GM12878 (cell line): ENCODE data around the gene UNC13D. TPM values are rescaled to one million over a fixed set of nuclear protein-coding genes. Genes with fewer than 3 reads are reported as not detected.

Source experiments
- ATAC-seq: fragments of 200-7000 bp; cut with Tn5 transposase; 3 replicates; pipeline ENCODE4 v1.9.1; 2020; ENCODE audit warnings: mild to moderate bottlenecking, moderate library complexity
- BruUV-seq: library from RNA; stranded (reverse); fragments of 400-500 nt; replicated peaks from 2 replicates; lab custom pipeline; 2021; lab: Mats Ljungman, UMichigan
- CTCF ChIA-PET: fragments of 300-600 bp; sonication (Branson Sonifier 250); formaldehyde crosslinking; extraction: SDS; loops from one replicate; lab custom pipeline; 2021; ENCODE audit warnings: inconsistent platforms; lab: Yijun Ruan, JAX
- POLR2A ChIA-PET: fragments of 350-600 bp; formaldehyde crosslinking; extraction: SDS; loops from one replicate; lab custom pipeline; 2021; ENCODE audit warnings: inconsistent platforms; lab: Charles Lee
- RAD21 ChIA-PET: fragments of 300-600 bp; sonication (Branson Sonifier 250); formaldehyde crosslinking; loops from one replicate; lab custom pipeline; 2023; ENCODE audit warnings: antibody characterized with exemption; ENCODE audit not compliant: unreplicated experiment; lab: Charles Lee
- SMC1A ChIA-PET: fragments of 300-600 bp; sonication (Branson Sonifier 250); formaldehyde crosslinking; loops from one replicate; lab custom pipeline; 2023; ENCODE audit not compliant: unreplicated experiment, uncharacterized antibody; lab: Charles Lee
- DNase-seq: peaks from one replicate; pipeline ENCODE4 v3.0.0-alpha.2; 2011; ENCODE audit warnings: low read depth, low spot score
- FAIRE-seq: peaks from 3 replicates; lab custom pipeline; 2011; peaks lifted over from hg19 to GRCh38; lab: Jason Lieb, UNC
- H2AFZ ChIP-seq: 2 replicates; pipeline ENCODE4 v1.6.0; 2011; ENCODE audit warnings: low read depth, low read length, control low read depth; ENCODE audit not compliant: control insufficient read depth
- H3K27ac ChIP-seq: 2 replicates; pipeline ENCODE4 v1.5.1; 2011; ENCODE audit warnings: control low read depth; ENCODE audit not compliant: control insufficient read depth, insufficient read depth
- H3K27me3 ChIP-seq, 2 experiments: replicated peaks in 1 of 2; 2 replicates each; pipeline versions ENCODE4 v1.6.0 to v1.6.1; 2011; ENCODE audit warnings: low read length in 1 of 2; ENCODE audit not compliant: control insufficient read depth in 2 of 2, insufficient read depth in 2 of 2
- H3K36me3 ChIP-seq, 2 experiments: 2 replicates each; pipeline ENCODE4 v1.5.1; 2011; ENCODE audit warnings: low read length in 1 of 2; ENCODE audit not compliant: control insufficient read depth in 2 of 2, insufficient read depth in 2 of 2
- H3K4me1 ChIP-seq: 2 replicates; pipeline ENCODE4 v1.6.1; 2011; ENCODE audit warnings: mild to moderate bottlenecking, low read length, moderate library complexity, mixed read lengths; ENCODE audit not compliant: control insufficient read depth, insufficient read depth
- H3K4me2 ChIP-seq: 2 replicates; pipeline ENCODE4 v1.6.0; 2011; ENCODE audit warnings: control low read depth; ENCODE audit not compliant: control insufficient read depth, insufficient read depth
- H3K4me3 ChIP-seq: fragments of 200-600 bp; sonication (generic); 2 replicates; pipeline ENCODE4 v1.5.1; 2016
- H3K79me2 ChIP-seq: 2 replicates; pipeline ENCODE4 v1.6.0; 2011; ENCODE audit warnings: low read length; ENCODE audit not compliant: control insufficient read depth, insufficient read depth
- H3K9ac ChIP-seq: 2 replicates; pipeline ENCODE4 v1.8.0; 2011; ENCODE audit warnings: low read length, control low read depth, mixed read lengths; ENCODE audit not compliant: control insufficient read depth, insufficient read depth
- H3K9me3 ChIP-seq: replicated peaks from 3 replicates; pipeline ENCODE4 v1.5.1; 2011; ENCODE audit warnings: mild to moderate bottlenecking, low read length; ENCODE audit not compliant: control insufficient read depth, insufficient read depth
- H4K20me1 ChIP-seq: 2 replicates; pipeline ENCODE4 v1.6.0; 2011; ENCODE audit not compliant: control insufficient read depth, insufficient read depth
- CHD2 ChIP-seq: IDR thresholded peaks from 2 replicates; pipeline ENCODE4 v1.6.1; 2011; ENCODE audit warnings: low read depth, low read length, improper control_type of control experiment, borderline replicate concordance
- ETV6 ChIP-seq, 2 experiments: fragments of 450-650 bp in 1 of 2; IDR thresholded peaks in 1 of 2; conservative IDR thresholded peaks in 1 of 2; 2 replicates each; pipeline ENCODE4 v1.6.1; 2014; ENCODE audit warnings: antibody characterized with exemption in 1 of 2, borderline replicate concordance in 1 of 2, low read depth in 1 of 2, mild to moderate bottlenecking in 1 of 2, moderate library complexity in 1 of 2
- EZH2 ChIP-seq: IDR thresholded peaks from 2 replicates; pipeline ENCODE4 v1.6.1; 2012; ENCODE audit warnings: low read depth, mild to moderate bottlenecking, control low read depth, inconsistent platforms, low read length, borderline replicate concordance; ENCODE audit not compliant: control insufficient read depth
- HDGF ChIP-seq: fragments of 450-650 bp; IDR thresholded peaks from 2 replicates; pipeline ENCODE4 v1.6.1; 2016; ENCODE audit warnings: antibody characterized with exemption
- NRF1 ChIP-seq: conservative IDR thresholded peaks from 2 replicates; pipeline ENCODE4 v1.6.1; 2011; ENCODE audit warnings: mild to moderate bottlenecking, low read depth, low read length, improper control_type of control experiment
- POLR2AphosphoS5 ChIP-seq: IDR thresholded peaks from 2 replicates; pipeline ENCODE4 v1.6.1; 2011; ENCODE audit warnings: mild to moderate bottlenecking, low read length, inconsistent platforms
- RCOR1 ChIP-seq: conservative IDR thresholded peaks from 2 replicates; pipeline ENCODE4 v1.6.1; 2012; ENCODE audit warnings: low read depth, low read length, improper control_type of control experiment
- WGBS: methylation state at CpG from one replicate; pipeline ENCODE4 v1.1.6; 2016; ENCODE audit warnings: low lambda C conversion rate; ENCODE audit not compliant: insufficient replicate concordance, insufficient coverage; ENCODE audit errors: missing lambda C conversion rate; 5-methylcytosine and 5-hydroxymethylcytosine counted together
- in situ Hi-C: fragments of 300-500 bp; cut with MboI; formaldehyde crosslinking; loops from 9 replicates; pipeline ENCODE4 v1.14.3; 2018; ENCODE audit warnings: mixed read lengths
- intact Hi-C: fragments of 100-400 bp; cut with micrococcal nuclease; formaldehyde crosslinking; loops from one replicate; pipeline ENCODE4 v1.14.2; 2022; ENCODE audit not compliant: unreplicated experiment
- polyA plus RNA-seq, 11 experiments: library from polyadenylated mRNA; depleted of rRNA in 4 of 11; unstranded in 6 of 11; stranded (reverse) in 5 of 11; fragments of >200 nt; fragmentation: Nextera tagmentation in 4 of 11; fragmentation: Illumina TruSeq in 1 of 11; extraction: Ambion mirVana in 4 of 11; extraction: Trizol in 1 of 11; gene quantifications; 1 replicate in 1 of 11; 2 replicates in 10 of 11; pipeline versions ENCODE4 v1.2.1 to v1.2.3, GENCODE V29; 2011 to 2016; ENCODE audit warnings: inconsistent platforms in 2 of 11, missing spikeins in 2 of 11, low read depth in 1 of 11
- total RNA-seq, 4 experiments: library from RNA; depleted of rRNA in 3 of 4; stranded (reverse); fragments of >200 nt in 3 of 4; fragmentation: Illumina TruSeq in 1 of 4; extraction: Trizol in 1 of 4; gene quantifications; 2 replicates each; pipeline versions ENCODE4 v1.2.1 to v1.2.3, GENCODE V29; 2013 to 2021
- TF ChIP-seq, protein P1 (sequence below): fragments of 450-650 bp; IDR thresholded peaks from 2 replicates; pipeline ENCODE4 v1.6.1; 2017; ENCODE audit warnings: borderline replicate concordance

Gene UNC13D
- total and polyA plus RNA-seq, 10 of the 15 experiments (the other 5 are each of a cell fraction or from before 2014, with no cell fraction given): 0.32 to 63.9 (median 25.2) TPM

DNA sequence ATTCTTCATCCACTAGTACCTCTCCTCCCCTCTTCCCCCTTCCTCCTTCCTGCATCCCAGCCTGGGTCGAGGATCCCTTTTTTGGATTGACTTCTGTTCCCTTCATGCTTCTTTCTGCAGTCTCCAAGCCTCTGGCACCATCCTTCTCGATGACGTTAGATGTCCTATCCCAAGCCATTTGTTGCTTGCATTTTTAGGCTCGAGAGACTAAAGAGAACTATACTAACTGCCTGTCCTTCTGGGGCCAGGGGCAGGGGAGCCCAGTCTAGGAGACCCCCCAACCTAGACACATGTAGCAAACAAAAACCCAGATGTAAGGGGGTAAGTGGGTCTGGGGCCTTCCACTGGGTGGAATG is 35.7 kb downstream of the UNC13D start:
- TF ChIP-seq CHD2 (0 out of 2 replicates have a peak, but pooled peaks have one; percentile 21), POLR2AphosphoS5 (no peak), RCOR1 (no peak), HDGF (0 out of 2 replicates have a peak, but pooled peaks have one; percentile 51)
- RAD21 ChIA-PET: interaction anchor here (0.7 to 3.3 kb wide), 14 partner anchors 13 to 162 kb away, joined by 3 to 24 read pairs (median 4); partner anchors contain the start of genes GALK1, TRIM65, UNC13D and UNK
- H3K27ac ChIP-seq: peak overlapping the region; percentile 1; the same call in 1 of the 2 replicates
- ATAC-seq: peak; percentile 20; the same call in 2 of the 3 replicates
- FAIRE-seq: no peak
- peaks cover 11 to 19% of the 10 kb centered on the region in 2 experiments for H3K36me3 ChIP-seq
- H3K9ac ChIP-seq: no peak overlapping the region
- SMC1A ChIA-PET: interaction anchor here (0.9 to 2.5 kb wide), 11 partner anchors 17 to 55 kb away, joined by 3 to 15 read pairs (median 4); partner anchors contain the start of gene GALK1
- no peak overlapping the region for H3K4me3 ChIP-seq
- H3K4me1 ChIP-seq: peaks cover 9% of the 10 kb centered on the region
- no TSS peak for BruUV-seq
- 27% methylated on average over 4 of the region's 4 CpGs for WGBS
- no peaks in the 10 kb centered on the region; the same call in 1 of the 2 replicates for H3K79me2 ChIP-seq
- H2AFZ ChIP-seq: no peak overlapping the region
- H3K4me2 ChIP-seq: no peak overlapping the region
- POLR2A ChIA-PET: interaction anchor here (0.9 to 4.9 kb wide), 12 partner anchors 9 to 69 kb away, joined by 3 to 33 read pairs (median 8); partner anchors contain the start of genes GALK1 and WBP2
- DNase-seq: no peak
- H3K9me3 ChIP-seq: no peaks in the 10 kb centered on the region
- intact Hi-C loops: no loop called here
- in situ Hi-C loops: no loop called here
- H3K27me3 ChIP-seq: no peaks in the 10 kb centered on the region
- H4K20me1 ChIP-seq: no peaks in the 10 kb centered on the region
- CTCF ChIA-PET: interaction anchor here (0.8 to 3.3 kb wide), 12 partner anchors 13 to 191 kb away, joined by 3 to 16 read pairs (median 6); partner anchors contain the start of genes GALK1, UNK and WBP2

DNA sequence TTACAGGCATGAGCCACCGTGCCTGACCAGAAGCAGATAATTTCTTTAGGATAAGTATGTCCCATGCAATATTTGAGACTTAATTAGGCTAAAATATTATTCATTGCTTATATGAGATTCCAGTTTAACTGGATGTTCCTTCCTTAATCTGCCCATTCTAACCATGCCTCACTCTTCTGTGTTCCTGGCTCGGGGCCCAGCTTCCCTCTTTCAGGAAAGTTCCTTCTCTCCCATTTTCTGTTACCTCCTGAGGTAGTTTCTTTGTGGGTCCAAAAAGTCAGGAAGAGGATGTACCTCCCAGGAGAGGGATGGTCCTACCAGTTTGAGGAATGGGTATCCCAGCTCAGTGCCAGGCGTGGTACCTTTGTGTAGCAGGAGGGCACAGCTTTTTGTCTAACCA is 36.3 kb downstream of the UNC13D start:
- Histone ChIP-seq H3K4me2 (no peak overlapping the region), H2AFZ (no peak overlapping the region), H4K20me1 (no peaks in the 10 kb centered on the region), H3K9ac (no peak overlapping the region), H3K36me3 (peaks cover 6 to 15% of the 10 kb centered on the region in 2 experiments), H3K27ac (no peak overlapping the region), H3K9me3 (no peaks in the 10 kb centered on the region), H3K4me1 (peaks cover 9% of the 10 kb centered on the region), H3K27me3 (no peaks in the 10 kb centered on the region), H3K79me2 (no peaks in the 10 kb centered on the region; the same call in 1 of the 2 replicates), H3K4me3 (no peak overlapping the region)
- intact Hi-C loops: no loop called here
- ChIA-PET POLR2A (interaction anchor here (1.0 to 4.9 kb wide), 9 partner anchors 9 to 48 kb away, joined by 3 to 33 read pairs (median 11); partner anchors contain the start of genes GALK1 and WBP2), RAD21 (interaction anchor here (0.7 to 3.3 kb wide), 7 partner anchors 21 to 89 kb away, joined by 3 to 24 read pairs (median 11); partner anchors contain the start of genes GALK1, TRIM65, UNK and WBP2), CTCF (interaction anchor here (0.5 to 3.3 kb wide), 7 partner anchors 12 to 192 kb away, joined by 3 to 16 read pairs (median 6); no protein-coding TSS in a partner anchor), SMC1A (interaction anchor here (1.3 to 2.5 kb wide), 3 partner anchors 11 to 21 kb away, joined by 4 to 15 read pairs (median 4); no protein-coding TSS in a partner anchor)
- BruUV-seq: no TSS peak
- no peak for FAIRE-seq
- in situ Hi-C loops: no loop called here
- DNase-seq: no peak
- WGBS: 98% methylated on average over 3 of the region's 3 CpGs
- no peak for ATAC-seq
- TF ChIP-seq EZH2 (no peak), NRF1 (no peak), ETV6 (conservative IDR thresholded peaks at IDR 0.05 in 1 of 2, IDR thresholded peaks at IDR 0.05 in 1 of 2; ENCODE audit: borderline replicate concordance in 1 of 2, low read depth in 1 of 2) (no peak)
- TF ChIP-seq, protein P1, sequence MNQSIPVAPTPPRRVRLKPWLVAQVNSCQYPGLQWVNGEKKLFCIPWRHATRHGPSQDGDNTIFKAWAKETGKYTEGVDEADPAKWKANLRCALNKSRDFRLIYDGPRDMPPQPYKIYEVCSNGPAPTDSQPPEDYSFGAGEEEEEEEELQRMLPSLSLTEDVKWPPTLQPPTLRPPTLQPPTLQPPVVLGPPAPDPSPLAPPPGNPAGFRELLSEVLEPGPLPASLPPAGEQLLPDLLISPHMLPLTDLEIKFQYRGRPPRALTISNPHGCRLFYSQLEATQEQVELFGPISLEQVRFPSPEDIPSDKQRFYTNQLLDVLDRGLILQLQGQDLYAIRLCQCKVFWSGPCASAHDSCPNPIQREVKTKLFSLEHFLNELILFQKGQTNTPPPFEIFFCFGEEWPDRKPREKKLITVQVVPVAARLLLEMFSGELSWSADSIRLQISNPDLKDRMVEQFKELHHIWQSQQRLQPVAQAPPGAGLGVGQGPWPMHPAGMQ: no peak
